SU-DHL-6 (cell line): Measurements from ENCODE around the gene TBC1D20.

Source experiments
- H2AFZ ChIP-seq: fragments of 200-600 bp; sonication (generic); 2 replicates; pipeline ENCODE4 v1.6.1; 2014; ENCODE audit warnings: low read depth, mild to moderate bottlenecking, moderate library complexity, mixed read lengths, antibody characterized with exemption, low read length; ENCODE audit not compliant: severe bottlenecking
- H3F3A ChIP-seq: fragments of 200-600 bp; shearing (Covaris generic); 2 replicates; pipeline ENCODE4 v1.6.0; 2016; ENCODE audit warnings: antibody characterized with exemption, mild to moderate bottlenecking; ENCODE audit not compliant: insufficient read depth
- H3K27ac ChIP-seq: fragments of 200-600 bp; sonication (generic); 2 replicates; pipeline ENCODE4 v1.5.1; 2016; ENCODE audit warnings: low read depth, mild to moderate bottlenecking, low read length, moderate library complexity, mixed read lengths
- H3K27me3 ChIP-seq: fragments of 200-600 bp; sonication (generic), shearing (Covaris generic); 2 replicates; pipeline ENCODE4 v1.6.0; 2014; ENCODE audit warnings: mild to moderate bottlenecking, low read length
- H3K36me3 ChIP-seq: fragments of 200-600 bp; sonication (generic); 2 replicates; pipeline ENCODE4 v1.6.1; 2014; ENCODE audit warnings: mild to moderate bottlenecking, low read length, mixed read lengths
- H3K4me2 ChIP-seq: fragments of 300-600, 200-600 bp; shearing (Covaris generic), sonication (generic); 2 replicates; pipeline ENCODE4 v1.6.0; 2014; ENCODE audit warnings: low read length, low read depth, mild to moderate bottlenecking; ENCODE audit not compliant: poor library complexity, severe bottlenecking
- H3K4me3 ChIP-seq: fragments of 200-600 bp; sonication (generic); 2 replicates; pipeline ENCODE4 v1.5.1; 2014; ENCODE audit warnings: antibody characterized with exemption, low read length, mild to moderate bottlenecking, mixed read lengths; ENCODE audit not compliant: insufficient read depth, poor library complexity, severe bottlenecking
- H3K79me2 ChIP-seq: fragments of 200-600 bp; sonication (generic); 2 replicates; pipeline ENCODE4 v1.6.1; 2014; ENCODE audit warnings: mild to moderate bottlenecking, low read length, moderate library complexity; ENCODE audit not compliant: insufficient read depth
- H3K9ac ChIP-seq: fragments of 200-600 bp; sonication (generic); 2 replicates; pipeline ENCODE4 v1.7.0; 2014; ENCODE audit warnings: mild to moderate bottlenecking, low read length
- H3K9me2 ChIP-seq: fragments of 200-600 bp; sonication (generic); replicated peaks from 2 replicates; pipeline ENCODE4 v1.6.1; 2014; ENCODE audit warnings: low read length; ENCODE audit not compliant: insufficient read depth
- H3K9me3 ChIP-seq: fragments of 200-600 bp; sonication (generic); 2 replicates; pipeline ENCODE4 v1.6.1; 2014; ENCODE audit warnings: low read length, mixed read lengths; ENCODE audit not compliant: insufficient read depth
- H4K20me1 ChIP-seq: fragments of 200-600 bp; sonication (generic); 2 replicates; pipeline ENCODE4 v1.6.1; 2014; ENCODE audit warnings: low read depth, mild to moderate bottlenecking, antibody characterized with exemption, low read length, moderate library complexity, mixed read lengths
- EZH2phosphoT487 ChIP-seq: fragments of 200-600 bp; sonication (generic), shearing (Covaris generic); conservative IDR thresholded peaks from 2 replicates; pipeline ENCODE4 v1.6.1; 2018; ENCODE audit warnings: mild to moderate bottlenecking, antibody characterized with exemption, low read length, moderate library complexity, mixed read lengths
- TF ChIP-seq, protein P1 (sequence below): fragments of 200-600 bp; sonication (generic); IDR thresholded peaks from one replicate; pipeline ENCODE4 v1.5.1; 2017; ENCODE audit warnings: antibody characterized with exemption, mild to moderate bottlenecking, low read length, moderate library complexity; ENCODE audit not compliant: insufficient read depth, poor library complexity, severe bottlenecking

The TBC1D20 gene

DNA sequence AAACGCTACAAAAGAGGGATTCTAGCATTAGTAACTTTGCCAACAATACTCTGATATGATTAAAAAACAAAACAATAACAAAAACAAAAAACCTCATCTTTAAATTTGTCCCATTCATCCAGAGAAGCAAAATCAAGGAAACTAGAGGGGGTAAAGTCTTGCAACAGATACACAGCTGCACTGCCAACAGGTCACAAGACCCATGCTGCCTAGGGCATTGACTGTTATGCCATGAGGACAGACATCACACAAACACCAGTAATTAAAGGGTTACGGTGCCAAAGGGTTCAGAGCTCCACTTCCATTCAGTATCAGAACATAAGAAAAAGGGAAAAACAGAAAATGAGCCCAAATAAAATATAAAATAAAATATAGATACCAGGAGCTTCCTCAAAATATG is 1.6 kb downstream of the TBC1D20 start:
- no peak overlapping the region for H3K9ac ChIP-seq
- TF ChIP-seq EZH2phosphoT487 = no peak
- TF ChIP-seq, protein P1, sequence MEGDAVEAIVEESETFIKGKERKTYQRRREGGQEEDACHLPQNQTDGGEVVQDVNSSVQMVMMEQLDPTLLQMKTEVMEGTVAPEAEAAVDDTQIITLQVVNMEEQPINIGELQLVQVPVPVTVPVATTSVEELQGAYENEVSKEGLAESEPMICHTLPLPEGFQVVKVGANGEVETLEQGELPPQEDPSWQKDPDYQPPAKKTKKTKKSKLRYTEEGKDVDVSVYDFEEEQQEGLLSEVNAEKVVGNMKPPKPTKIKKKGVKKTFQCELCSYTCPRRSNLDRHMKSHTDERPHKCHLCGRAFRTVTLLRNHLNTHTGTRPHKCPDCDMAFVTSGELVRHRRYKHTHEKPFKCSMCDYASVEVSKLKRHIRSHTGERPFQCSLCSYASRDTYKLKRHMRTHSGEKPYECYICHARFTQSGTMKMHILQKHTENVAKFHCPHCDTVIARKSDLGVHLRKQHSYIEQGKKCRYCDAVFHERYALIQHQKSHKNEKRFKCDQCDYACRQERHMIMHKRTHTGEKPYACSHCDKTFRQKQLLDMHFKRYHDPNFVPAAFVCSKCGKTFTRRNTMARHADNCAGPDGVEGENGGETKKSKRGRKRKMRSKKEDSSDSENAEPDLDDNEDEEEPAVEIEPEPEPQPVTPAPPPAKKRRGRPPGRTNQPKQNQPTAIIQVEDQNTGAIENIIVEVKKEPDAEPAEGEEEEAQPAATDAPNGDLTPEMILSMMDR = no peak
- peaks cover 39% of the 10 kb centered on the region; the same call in 1 of the 2 replicates for H3K79me2 ChIP-seq
- H3K4me2 ChIP-seq = peak overlapping the region; percentile 62
- no peaks in the 10 kb centered on the region for H3K36me3 ChIP-seq
- no peak overlapping the region for H3K27ac ChIP-seq
- no peaks in the 10 kb centered on the region for H3F3A ChIP-seq
- no peak overlapping the region for H2AFZ ChIP-seq
- H3K9me2 ChIP-seq = no peaks in the 10 kb centered on the region
- H3K9me3 ChIP-seq = no peaks in the 10 kb centered on the region
- H3K27me3 ChIP-seq = no peaks in the 10 kb centered on the region
- no peak overlapping the region for H3K4me3 ChIP-seq
- peaks cover 12% of the 10 kb centered on the region for H4K20me1 ChIP-seq

DNA sequence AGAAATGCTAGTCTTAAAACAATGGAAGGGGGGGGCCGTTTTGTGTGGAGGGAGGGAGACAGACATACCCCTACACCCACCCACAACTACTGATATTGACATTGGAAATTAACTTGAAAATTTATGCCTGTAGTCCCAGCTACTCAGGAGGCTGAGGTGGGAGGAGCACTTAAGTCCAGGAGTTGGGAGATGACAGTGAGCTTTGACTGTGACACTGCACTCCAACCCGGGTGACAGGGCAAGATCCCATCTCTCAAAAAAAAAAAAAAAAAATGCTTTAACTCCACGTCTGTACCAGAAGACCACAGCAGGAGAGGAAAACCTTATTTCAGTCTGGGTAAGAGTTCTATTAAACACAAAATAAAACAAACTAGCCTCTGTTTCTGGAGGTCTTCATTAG is 2.2 kb downstream of the TBC1D20 start:
- Histone ChIP-seq H3K79me2 (peaks cover 40% of the 10 kb centered on the region; the same call in 1 of the 2 replicates), H3K27me3 (no peaks in the 10 kb centered on the region), H3K4me2 (peak overlapping the region; percentile 62), H3K9me2 (no peaks in the 10 kb centered on the region), H3K4me3 (no peak overlapping the region), H4K20me1 (peaks cover 12% of the 10 kb centered on the region), H3K9me3 (no peaks in the 10 kb centered on the region), H3K36me3 (no peaks in the 10 kb centered on the region), H3K9ac (no peak overlapping the region), H2AFZ (no peak overlapping the region), H3F3A (no peaks in the 10 kb centered on the region), H3K27ac (no peak overlapping the region)
- TF ChIP-seq, protein P1 = no peak
- TF ChIP-seq EZH2phosphoT487 = no peak

DNA sequence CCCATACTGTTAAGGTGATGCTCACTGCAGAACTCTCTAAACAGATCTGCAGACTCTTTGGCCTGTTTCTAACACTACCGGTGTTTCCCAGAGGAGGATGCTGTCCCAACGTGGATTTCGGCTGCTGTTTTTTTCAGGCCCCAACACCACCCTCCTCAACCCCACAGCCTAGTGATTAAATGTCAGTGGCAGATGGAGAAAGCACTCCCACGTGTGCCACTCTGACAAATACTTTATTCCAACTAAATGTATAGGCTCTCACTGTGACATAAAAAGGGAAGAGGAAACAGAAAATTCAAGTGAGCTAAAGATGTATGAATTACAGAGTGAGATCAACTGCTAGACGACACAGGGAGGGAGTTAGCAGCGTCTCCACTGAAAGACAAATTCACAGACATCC is 3.6 kb downstream of the TBC1D20 start:
- Histone ChIP-seq H3K27ac (no peak overlapping the region), H3K9me3 (no peaks in the 10 kb centered on the region), H4K20me1 (peaks cover 12% of the 10 kb centered on the region), H3F3A (no peaks in the 10 kb centered on the region), H3K79me2 (peaks cover 46% of the 10 kb centered on the region; the same call in 1 of the 2 replicates), H3K9me2 (no peaks in the 10 kb centered on the region), H3K36me3 (no peaks in the 10 kb centered on the region), H3K4me2 (no peak overlapping the region), H3K9ac (no peak overlapping the region), H3K27me3 (no peaks in the 10 kb centered on the region), H3K4me3 (no peak overlapping the region), H2AFZ (no peak overlapping the region)
- TF ChIP-seq, protein P1 = no peak
- no peak for TF ChIP-seq EZH2phosphoT487
